GM08714 (cell line): ENCODE measurements around the gene DDHD1.

Experiments used
- H3K4me3 ChIP-seq: fragments of 200-500 bp; sonication (Bioruptor generic); 2 replicates; pipeline ENCODE4 v1.5.1; 2014; ENCODE audit warnings: mild to moderate bottlenecking, low read length, inconsistent platforms
- ZNF274 ChIP-seq: IDR thresholded peaks from 2 replicates; pipeline ENCODE4 v1.6.1; 2012; ENCODE audit warnings: mild to moderate bottlenecking, low read depth, low read length

DDHD1 gene

DNA sequence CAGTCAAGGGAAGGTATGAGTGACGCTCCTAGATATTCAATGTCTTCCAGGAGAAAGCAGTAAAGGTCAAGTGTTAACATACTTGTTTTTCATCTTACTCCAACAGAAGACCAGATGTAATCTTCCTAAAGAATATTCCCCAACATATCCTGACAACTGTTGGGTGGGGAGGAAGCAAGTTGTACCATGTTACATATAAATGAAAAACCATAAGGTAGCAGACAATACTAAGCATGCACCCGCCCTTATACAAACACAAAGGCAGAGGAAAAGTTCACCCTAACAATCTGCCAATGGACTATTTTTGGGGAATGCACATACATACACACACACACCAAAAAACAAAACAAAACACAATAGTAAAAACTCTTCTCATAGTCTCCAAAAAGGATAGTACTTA is 112.1 kb downstream of the DDHD1 start:
- H3K4me3 ChIP-seq: no peak overlapping the region
- TF ChIP-seq ZNF274: no peak

DNA sequence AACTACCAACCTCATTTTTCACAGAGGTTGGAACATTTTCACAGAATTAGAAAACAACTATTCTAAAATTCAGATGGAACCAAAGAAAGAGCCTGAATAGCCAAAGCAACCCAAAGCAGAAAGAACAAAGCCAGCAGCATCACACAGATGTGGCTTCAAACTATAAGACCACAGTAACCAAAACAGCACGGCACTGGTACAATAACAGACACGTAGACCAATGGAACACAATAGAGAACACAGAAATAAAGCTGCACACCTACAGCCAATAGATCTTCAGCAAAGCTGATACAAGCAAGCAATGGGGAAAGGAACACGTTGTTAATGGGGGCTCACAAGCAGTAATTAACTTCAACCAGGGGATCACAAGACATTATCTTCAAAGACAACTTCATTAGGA is 114.5 kb downstream of the DDHD1 start:
- no peak for TF ChIP-seq ZNF274
- no peak overlapping the region for H3K4me3 ChIP-seq

DNA sequence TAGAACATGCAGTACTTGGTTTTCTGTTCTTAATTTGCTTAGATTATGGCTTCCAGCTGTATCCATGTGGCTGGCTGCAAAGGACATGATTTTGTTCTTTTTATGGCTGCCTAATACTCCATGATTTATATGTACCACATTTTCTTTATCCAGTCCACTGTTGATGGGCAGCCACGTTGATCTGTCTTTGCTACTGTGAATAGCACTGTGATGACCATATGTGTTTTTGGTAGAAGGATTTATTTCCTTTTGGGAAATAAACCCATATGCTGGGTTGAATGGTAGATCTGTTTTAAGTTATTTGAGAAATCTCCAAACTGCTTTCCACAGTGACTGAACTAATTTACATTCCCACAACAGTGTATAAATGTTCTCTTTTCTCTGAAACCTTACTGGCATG is 116.1 kb downstream of the DDHD1 start:
- TF ChIP-seq ZNF274: no peak
- no peak overlapping the region for H3K4me3 ChIP-seq

DNA sequence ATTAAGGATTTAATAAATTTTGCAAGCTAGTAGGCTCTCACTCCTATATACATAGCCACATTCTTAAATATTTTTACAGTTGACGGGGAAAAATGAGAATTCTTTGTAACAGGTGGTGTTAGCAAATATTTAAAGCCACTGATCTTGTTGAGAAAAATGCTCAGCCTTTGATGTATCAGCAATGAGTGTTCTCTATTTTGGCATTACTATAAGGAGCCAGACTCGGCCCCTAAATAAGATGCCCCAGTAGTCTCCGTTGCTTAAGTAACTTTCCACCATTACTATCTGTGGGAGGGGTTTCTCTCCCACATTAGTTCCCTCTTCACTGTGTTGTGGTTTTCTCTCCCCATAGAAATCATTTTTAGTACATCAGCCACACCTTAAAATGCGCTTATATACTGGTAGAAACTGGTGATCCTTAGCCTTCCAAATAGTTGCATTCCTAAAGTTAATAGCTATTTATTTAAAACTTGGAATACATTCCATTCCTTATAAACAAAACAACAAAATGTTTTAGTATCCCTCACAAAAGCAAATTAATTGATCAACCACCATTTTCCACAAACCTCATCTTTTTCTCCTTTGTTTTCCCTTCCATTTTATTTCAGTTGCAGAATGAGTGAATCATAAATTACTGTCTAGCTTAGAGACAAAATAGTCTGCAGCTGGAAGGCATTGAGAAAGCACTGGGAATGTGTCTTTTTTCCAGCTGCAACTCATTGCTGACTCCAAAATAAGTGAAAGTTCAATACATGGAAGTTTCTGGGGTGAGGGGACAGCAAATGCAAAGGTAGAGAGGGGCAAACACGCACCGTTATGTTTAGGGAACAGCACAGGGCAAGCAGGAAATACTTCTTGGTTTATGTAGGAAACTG is 117.5 kb downstream of the DDHD1 start:
- H3K4me3 ChIP-seq: no peak overlapping the region
- no peak for TF ChIP-seq ZNF274

DNA sequence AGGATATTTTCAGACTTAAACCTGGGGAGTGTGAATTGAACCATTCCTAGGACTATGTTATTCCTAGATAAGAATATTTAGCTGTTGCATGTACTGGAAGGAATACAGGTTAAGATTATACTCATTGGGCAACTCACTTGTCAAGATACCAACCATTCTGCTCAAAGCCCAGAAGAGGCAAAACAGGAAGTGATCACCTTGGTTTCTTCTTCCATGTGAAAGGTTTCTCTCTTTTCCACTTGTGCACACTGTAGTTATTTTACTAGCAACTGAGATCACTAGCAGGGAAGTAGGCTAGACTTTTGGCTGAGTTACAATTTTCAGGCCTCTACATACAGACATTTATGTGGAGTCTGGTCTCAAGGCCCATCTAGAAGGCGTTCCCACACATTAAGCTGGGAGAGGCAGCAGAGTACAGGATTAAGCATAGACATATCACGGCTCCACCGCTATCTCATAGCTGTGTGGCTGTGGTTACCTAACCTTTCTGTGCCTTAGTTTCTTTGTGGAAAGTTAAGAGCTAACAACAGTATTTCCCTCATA is 118.4 kb downstream of the DDHD1 start:
- H3K4me3 ChIP-seq: no peak overlapping the region
- no peak for TF ChIP-seq ZNF274

DNA sequence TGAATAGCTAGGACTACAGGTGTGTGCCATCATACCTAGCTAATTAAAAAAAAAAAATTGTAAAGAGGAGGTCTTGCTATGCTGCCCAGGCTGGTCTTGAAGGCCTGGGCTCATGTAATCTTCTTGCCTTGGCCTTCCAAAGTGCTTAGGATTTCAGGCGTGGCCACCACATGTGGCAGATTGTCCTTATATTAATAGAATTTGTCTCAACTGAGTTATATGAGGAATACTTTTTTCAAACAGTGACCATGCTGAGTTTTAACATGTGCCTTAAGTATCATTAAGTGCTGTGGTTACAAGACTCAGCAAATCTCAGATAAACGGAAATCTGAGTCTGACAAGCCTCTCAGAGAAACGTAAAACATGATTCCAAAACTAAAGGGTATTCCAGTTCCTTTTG is 119.1 kb downstream of the DDHD1 start:
- TF ChIP-seq ZNF274: no peak
- H3K4me3 ChIP-seq: no peak overlapping the region

DNA sequence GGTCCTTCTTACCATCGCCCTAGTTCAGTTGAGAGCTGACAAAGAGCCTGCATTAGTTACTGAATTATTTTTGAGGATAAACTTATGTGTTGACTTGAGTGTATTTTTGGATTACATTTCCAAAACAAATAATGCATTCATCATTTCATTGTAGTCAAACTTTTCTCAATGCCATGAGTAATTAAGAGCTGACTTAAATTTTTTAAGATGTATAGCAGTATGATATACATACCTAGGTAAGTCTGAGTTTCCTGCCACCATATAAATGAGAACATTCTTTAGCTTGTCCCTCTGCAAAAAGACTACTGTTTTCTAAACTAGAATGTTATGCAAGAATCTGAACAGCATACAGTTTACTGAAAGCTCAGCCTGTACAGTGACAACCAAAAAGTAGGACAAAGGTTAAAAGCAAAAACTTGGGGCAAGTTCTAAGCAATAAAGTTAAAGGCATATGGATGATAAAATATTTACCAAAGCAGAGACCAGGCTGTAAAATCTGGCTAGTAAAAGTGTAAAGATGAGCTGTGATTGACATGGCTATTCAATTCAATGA is 120.2 kb downstream of the DDHD1 start:
- no peak for TF ChIP-seq ZNF274
- H3K4me3 ChIP-seq: no peak overlapping the region

DNA sequence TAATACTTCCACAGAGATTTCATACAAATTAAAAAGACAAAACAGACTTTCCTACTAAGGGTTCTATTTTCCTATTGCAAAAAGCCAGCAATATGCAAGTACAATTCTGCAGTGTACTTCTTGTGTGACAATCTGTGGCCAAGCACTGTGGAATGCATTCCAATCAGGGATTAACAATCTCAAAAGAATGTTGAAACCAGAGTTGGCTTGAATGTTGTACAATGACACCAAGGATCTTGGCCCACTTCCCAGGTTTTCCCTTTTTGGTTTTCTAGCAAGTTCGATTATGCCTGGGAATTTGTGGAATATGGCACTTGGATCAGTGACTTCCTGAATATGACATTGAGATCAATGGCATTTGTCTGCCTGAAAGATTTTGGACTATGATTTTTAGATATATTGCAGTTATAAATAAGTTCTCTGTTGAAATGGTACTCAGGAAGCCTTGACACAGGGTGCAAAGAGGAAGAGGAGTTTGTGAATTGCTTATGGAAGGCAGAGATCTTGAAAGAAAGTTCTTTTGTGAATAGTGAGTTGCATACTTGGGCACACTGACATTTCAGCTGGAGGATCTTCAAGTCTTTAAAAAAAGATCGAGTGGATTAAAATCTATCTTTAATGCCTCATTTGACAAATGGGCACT is 120.8 kb downstream of the DDHD1 start:
- TF ChIP-seq ZNF274: no peak

DNA sequence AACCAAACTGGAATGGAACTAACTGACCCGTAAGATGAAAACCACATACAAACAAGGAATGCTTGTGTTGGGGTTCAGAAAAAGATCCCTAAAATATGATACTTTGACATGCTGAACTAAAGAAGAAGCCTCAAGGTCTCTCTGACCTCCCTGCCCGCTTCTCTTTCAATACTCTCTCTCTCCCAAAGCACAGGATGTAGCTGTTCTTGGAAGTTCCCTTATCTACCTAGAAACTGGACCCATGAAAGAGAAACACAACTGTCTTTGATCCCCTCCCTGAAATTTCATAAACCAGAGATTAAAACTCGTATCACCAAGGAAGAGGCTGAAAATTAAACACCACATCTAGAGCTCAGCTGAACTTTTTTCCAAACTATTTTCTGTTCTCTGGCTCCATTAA is 125.6 kb downstream of the DDHD1 start:
- no peak for TF ChIP-seq ZNF274
- no peak overlapping the region for H3K4me3 ChIP-seq

More for the DNA sequence above, 120.8 kb downstream of the DDHD1 start:
- H3K4me3 ChIP-seq: no peak overlapping the region

DNA sequence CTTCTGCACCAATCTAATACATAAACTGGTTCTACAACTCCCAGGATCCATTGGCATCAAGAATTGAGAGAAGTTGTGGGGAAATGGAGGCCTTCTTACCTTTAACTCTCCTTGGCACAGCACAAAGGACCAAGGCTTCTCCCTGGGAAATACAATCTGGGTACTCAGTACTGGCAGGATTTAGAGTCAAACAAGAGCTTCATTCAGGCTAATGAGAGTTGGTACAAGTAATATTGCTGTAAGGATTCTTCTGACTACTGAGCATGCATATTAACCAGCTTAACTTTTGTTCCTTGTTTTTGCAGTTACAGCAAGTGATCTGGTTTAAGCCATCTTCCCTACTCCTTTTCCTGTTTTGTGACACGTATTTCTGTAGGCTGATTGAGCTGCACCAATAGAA is 126.1 kb downstream of the DDHD1 start:
- no peak for TF ChIP-seq ZNF274
- no peak overlapping the region for H3K4me3 ChIP-seq

DNA sequence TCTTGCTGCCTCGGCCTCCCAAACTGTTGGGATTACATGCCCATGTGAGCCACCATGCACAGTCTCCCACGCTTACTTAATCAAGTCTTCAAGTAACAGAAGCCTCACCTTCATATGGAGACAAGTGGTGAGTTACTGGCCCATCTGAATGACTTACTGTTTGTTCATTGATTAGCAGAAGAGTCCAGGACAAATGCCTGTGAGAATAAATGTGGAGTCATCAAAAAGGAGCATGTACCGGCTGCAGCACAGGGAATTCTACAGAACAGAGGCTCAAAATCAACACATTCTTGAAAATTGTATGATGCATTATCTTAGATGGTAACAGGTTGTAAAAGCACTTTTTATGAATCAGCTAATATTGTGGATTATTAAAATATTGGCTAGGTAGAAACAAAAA is 129.8 kb downstream of the DDHD1 start:
- no peak overlapping the region for H3K4me3 ChIP-seq
- no peak for TF ChIP-seq ZNF274

DNA sequence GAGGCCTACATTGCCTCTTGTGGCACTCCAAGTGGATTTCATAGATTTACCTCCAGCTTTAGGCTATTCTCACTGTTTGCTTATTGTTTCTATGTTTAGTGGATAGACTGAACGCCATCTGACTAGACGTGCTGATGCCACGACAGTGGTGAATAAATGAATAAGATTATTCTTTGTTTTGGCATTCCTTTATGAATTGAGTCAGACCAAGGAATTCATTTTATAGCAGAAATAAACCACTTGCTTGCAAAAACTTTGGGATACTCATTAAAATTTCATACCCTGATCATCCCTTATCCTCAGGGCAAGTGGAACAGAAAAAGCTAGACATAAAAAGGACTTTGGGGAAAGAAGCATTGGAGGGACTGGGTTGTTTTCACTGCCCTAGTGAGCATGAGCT is 130.5 kb downstream of the DDHD1 start:
- no peak for TF ChIP-seq ZNF274

DNA sequence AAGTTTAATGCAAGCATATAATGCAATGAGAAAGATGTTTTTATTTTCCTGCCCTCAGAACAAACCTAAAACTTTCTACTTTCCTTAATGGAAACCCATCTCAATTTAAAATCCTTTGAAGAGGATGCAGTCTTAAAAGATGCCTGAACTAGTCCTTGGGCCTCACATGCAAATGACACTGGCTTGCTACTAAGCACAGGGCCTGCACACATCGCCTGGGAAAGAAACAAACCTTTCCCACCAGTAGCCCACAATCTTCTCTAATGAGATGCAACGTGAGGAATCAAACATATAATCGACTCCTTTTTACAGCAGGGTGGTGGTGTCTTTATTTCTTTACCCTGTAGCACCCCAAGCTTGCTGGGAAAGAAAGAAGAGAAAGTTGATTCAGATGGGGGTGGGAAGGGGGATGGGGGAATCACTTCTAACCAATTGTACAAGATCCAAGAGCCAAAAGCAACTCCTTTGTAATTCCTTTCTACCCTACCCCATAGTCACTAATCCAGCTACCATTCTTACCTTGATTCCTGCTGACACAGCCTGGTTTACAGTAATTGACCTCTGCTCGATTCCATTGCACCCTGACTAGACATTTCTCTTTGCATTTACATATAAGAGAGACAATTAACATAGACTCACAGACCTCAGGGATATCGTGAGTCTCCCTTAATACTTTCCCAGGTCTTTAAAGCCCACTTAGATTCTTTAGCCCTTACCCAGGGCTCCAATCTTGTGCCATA is 132.8 kb downstream of the DDHD1 start:
- TF ChIP-seq ZNF274: no peak
- H3K4me3 ChIP-seq: no peak overlapping the region

More for the DNA sequence above, 130.5 kb downstream of the DDHD1 start:
- H3K4me3 ChIP-seq: no peak overlapping the region

DNA sequence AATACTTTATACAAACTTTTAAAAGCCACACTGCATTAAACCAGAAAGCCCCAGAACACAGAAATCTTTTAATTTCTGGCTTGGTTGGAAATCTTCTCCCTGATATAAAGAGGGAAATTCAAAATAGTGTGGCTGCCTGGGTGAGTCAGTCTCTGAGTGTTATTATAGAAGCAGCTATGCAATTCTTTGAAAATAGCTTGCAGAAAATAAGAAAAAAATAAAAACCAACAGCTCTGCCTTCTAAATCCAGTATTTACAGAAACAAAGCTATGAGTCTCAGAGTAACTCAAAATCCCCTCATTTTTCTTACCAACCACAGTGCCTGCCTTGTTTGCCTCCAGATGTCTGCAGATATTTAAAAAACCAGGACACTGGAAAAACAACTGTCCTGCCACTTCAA is 133.7 kb downstream of the DDHD1 start:
- no peak for TF ChIP-seq ZNF274
- no peak overlapping the region for H3K4me3 ChIP-seq

DNA sequence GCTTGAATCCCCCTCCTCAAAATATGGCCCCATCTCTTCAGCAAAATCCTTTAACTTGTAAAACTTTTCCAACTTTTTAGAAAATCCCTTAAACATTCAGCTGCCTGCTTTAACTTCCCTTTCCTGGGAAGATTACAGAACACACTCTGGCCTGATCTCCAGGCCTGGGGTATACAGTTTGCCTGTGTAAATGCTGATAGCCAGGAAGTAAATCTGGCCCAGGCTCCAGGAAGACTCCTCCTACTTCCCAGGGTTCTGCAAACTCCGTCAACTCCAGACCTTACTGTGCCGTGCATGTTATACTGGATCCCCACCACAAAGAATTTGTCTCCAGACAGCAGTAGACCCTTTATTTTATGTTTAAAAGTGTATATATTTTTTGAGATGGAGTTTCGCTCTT is 135.3 kb downstream of the DDHD1 start:
- no peak for TF ChIP-seq ZNF274
- H3K4me3 ChIP-seq: no peak overlapping the region
